Bone marrow (tissue), 2 donors: Measurements from ENCODE around the gene CLEC3B.
"Not testable (repeated sequence)": the region's sequence is repeated elsewhere in the genome, so short reads cannot be mapped to it uniquely, and the experiment has no call there.

ENCODE experiments used
- DNase-seq, 2 donors: peaks; one replicate each; lab custom pipeline; 2025; lab: John Stamatoyannopoulos, UW

Gene CLEC3B

GRCh38 chr3:45066109-45066801 is 40.2 kb downstream of the CLEC3B start:
- DNase-seq = no peak

GRCh38 chr3:45067486-45067885 is 41.4 kb downstream of the CLEC3B start:
- DNase-seq = no peak

DNA sequence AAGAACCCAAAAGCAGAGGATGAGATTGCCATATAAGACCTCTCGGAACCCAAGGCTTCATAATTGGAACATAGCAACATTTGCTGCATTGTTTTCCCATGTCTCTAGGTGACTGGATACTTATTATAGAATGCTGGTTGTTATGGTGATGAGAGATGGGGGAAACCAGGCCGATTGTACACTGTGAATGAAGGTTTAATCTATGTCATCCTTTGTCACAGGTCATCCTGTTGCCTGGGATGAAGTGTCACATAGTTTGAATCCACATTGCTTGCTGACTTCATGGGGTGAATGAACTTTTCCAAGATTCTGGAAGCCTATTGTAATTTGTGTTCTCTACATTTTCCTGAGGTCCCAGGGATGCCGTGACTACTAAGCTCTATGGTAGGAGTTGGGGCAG is 41.8 kb downstream of the CLEC3B start:
- DNase-seq = no peak

DNA sequence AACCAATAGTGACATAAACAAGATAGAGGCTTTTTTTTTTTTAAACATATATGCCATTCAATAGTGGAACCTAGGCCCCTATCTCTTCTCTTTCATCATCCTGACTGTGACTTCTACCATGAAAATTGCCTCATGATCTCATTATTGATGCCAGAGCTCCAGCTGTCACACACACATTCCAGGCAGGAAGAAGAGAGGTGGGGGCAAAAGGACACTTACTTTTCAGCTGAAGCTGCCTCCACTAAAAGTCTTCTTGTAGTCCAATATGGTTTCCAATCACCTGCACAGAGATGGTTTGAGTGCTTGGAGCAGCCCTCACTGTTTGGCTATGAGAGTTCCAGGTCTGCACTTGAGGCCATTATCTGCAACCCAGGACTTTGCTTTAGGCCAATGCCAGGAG is 45.0 kb downstream of the CLEC3B start:
- DNase-seq = no peak

DNA sequence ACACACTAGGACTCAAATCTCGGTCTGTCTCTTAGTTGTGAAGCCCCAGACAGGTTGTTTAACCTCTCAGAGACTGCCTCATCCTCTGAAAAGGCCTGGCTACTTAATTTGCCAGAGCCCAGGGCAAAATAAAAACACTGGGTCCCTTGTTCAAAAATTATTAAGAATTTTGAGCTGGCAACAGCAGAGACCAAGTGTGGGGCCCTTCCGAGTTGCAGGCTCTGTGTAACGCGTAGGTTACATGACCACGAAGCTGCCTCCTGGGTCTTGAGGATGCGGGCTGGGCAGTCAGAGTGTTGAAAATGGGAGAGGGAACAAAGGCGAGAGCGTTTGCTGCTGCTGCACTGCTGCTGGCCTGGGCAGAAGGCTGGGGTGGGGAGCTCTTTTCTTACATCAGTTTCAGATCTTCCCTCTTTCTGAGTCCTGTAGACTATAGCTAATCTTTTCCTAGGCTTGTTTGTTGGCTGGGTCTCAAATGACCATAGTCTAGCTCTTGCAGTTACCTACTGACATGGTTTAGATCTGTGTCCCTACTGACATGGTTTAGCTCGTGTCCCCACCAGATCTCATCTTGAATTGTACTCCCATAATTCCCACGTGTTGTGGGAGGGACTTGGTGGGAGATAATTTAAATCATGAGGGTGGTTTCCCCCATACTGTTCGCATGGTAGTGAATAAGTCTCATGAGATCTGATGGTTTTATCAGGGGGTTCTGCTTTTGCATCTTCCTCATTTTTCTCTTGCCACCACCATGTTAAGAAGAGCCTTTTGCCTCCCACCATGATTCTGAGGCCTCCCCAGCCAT is 49.9 kb downstream of the CLEC3B start:
- DNase-seq = no peak

DNA sequence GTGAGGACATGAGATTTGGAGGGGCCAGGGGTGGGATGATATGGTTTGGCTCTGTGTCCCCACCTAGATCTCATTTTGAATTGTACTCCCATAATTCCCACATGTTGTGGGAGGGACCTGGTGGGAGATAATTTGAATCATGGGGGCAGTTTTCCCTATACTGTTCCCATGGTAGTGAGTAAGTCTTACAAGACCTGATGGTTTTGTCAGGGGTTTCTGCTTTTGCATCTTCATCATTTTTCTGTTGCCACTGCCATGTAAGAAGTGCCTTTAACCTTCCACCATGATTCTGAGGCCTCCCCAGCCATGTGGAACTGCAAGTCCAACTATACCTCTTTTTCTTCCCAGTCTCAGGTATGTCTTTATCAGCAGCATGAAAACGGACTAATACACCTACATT is 52.2 kb downstream of the CLEC3B start:
- not testable (repeated sequence) for DNase-seq

- no peak for DNase-seq
Observed at GRCh38 chr3:45078910-45079522, 52.9 kb downstream of the CLEC3B start.

DNA sequence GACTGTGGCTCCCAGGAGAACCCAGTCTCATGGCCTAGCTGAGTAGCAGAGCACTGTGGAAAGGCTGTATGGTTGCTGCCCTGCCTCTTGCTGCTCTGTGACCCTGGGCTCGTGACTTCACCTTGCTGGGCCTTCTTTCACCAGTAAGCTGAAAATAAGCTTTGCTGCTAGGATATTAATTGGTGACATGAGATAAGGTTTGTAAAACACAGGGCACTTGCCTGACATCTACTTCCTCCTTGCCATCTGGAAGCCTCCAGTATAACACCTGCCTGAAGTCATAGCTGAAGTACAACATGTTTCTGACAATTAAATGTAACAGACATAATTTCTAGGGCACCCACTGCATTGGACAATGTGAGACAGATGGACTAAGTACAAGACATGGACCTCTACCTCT is 53.6 kb downstream of the CLEC3B start:
- DNase-seq = no peak

GRCh38 chr3:45080824-45081223 is 54.7 kb downstream of the CLEC3B start:
- no peak for DNase-seq

GRCh38 chr3:45081506-45082141 is 55.5 kb downstream of the CLEC3B start:
- DNase-seq = no peak

GRCh38 chr3:45082142-45082538 is 56.0 kb downstream of the CLEC3B start:
- no peak for DNase-seq

DNA sequence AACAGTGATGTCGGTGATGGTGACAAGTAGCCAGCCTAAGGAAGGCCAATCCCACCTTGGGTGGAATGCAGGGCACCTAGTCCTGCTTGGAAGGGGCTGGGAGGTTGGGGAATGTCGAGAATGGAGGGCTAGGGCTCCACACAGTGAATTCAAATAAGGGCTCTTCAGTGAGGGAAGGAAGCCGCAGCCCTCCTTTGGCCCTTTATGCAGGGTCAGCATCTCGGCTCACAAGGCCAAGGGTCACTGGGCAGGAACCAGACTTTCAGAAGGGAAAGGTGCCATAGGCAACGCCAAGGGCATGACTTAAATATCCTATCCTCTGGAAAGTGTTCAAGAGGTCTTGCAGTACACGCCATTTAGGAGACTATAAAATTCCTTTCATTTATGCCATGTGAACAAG is 56.9 kb downstream of the CLEC3B start:
- DNase-seq = no peak

GRCh38 chr3:45084361-45084760 is 58.3 kb downstream of the CLEC3B start:
- no peak for DNase-seq

DNA sequence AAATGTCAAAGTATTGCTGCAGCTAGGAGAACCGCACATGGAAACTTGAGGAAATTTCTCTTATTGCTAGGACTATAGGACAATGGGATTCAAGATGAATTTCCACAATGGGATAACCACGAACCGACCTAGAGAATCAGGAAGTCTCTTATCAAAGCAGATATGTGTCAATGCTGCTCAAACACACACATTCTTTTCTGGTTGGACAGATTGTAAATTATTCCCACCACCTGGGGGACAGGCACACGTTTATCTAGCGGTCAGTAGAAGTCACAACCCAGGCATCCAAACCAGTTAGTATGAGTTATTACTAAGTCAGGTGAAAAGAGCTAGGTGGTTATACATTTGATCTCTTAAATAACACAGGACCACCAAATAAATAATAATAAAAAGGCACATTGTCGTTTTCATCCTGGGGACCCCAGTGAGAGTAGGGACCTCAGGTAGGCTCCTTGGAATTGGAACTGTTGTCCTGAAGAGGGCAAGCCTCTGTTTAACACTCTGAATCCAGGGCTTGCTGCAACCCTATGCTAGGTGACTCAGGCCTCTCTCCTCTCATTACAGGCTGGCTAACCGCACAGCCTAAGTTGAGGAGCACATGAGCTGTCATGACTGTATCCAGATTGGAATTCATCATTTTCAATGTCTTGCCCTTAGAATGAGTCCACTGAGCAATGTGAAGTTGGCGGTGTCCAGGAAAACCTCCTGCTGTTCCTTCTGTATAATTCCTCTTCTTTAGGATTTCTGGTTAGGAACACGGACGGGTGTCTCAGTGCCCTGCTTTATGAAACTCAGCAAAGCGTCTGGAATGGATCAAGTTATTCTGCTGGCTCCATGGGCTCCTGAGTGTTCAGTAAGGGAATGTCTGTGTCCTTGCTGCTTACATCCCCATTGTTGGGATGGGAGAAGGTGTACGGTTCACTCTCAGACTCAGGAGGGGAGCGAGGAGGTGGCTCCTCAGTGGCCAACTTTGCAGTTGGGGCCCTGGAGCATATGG is 59.0 kb downstream of the CLEC3B start:
- no peak for DNase-seq
